Keratinocyte (primary cell): ENCODE results near the gene SLC15A5.

Experiments
- CTCF ChIP-seq, 3 experiments: IDR thresholded peaks in 1 of 3; conservative IDR thresholded peaks in 1 of 3; optimal IDR thresholded peaks in 1 of 3; 2 replicates in 2 of 3; 3 replicates in 1 of 3; pipeline versions ENCODE3 to v1.5.1; 2011; ENCODE audit warnings: low read length in 3 of 3, mild to moderate bottlenecking in 3 of 3, moderate library complexity in 2 of 3, control low read depth in 1 of 3, inconsistent platforms in 1 of 3; ENCODE audit not compliant: insufficient read depth in 2 of 3; ENCODE audit errors: extremely low read depth in 1 of 3
- EZH2 ChIP-seq: IDR thresholded peaks from one replicate; pipeline ENCODE4 v1.6.1; 2012; ENCODE audit warnings: inconsistent platforms, mild to moderate bottlenecking, low read length, moderate library complexity

- TF ChIP-seq CTCF (optimal IDR thresholded peaks at IDR 0.05 in 1 of 3, IDR thresholded peaks at IDR 0.05 in 1 of 3, conservative IDR thresholded peaks at IDR 0.05 in 1 of 3; ENCODE audit: extremely low read depth in 1 of 3, insufficient read depth in 2 of 3, low read length in 3 of 3) (no peak), EZH2 (no peak)
These were observed 121.5 kb downstream of the SLC15A5 start for GRCh38 chr12:16155938-16156337.
